ENCODE data around the gene TXNDC5.

Gene TXNDC5

GRCh38 chr6:7907159-7907558, 3.4 kb downstream of the TXNDC5 start:
- no peaks in the 10 kb centered on the region for H3K27me3 ChIP-seq (ENCODE audit: control insufficient read depth in 5 of 5, insufficient read depth in 4 of 5, low read length in 5 of 5)
- H3K4me3 ChIP-seq (ENCODE audit: low read depth in 1 of 5, low read length in 5 of 5) = no peak overlapping the region
- H3K36me3 ChIP-seq (ENCODE audit: control insufficient read depth in 5 of 5, insufficient read depth in 5 of 5, low read length in 5 of 5) = peaks cover 3 to 26% (median 25%) of the 10 kb centered on the region in 5 donors
- no peak overlapping the region for H3K9ac ChIP-seq (ENCODE audit: low read length in 5 of 5)
- H3K27ac ChIP-seq (ENCODE audit: low read depth, low read length) = no peak overlapping the region
- H3K9me3 ChIP-seq (ENCODE audit: control insufficient read depth in 5 of 5, low read length in 5 of 5) = no peaks in the 10 kb centered on the region
- peaks cover 9 to 38% (median 21%) of the 10 kb centered on the region in 5 donors for H3K4me1 ChIP-seq (ENCODE audit: control insufficient read depth in 5 of 5, insufficient read depth in 5 of 5, low read length in 5 of 5)

- Histone ChIP-seq H3K27me3 (ENCODE audit: control insufficient read depth in 5 of 5, insufficient read depth in 4 of 5, low read length in 5 of 5) (no peaks in the 10 kb centered on the region), H3K9ac (ENCODE audit: low read length in 5 of 5) (no peak overlapping the region), H3K9me3 (ENCODE audit: control insufficient read depth in 5 of 5, low read length in 5 of 5) (no peaks in the 10 kb centered on the region), H3K36me3 (ENCODE audit: control insufficient read depth in 5 of 5, insufficient read depth in 5 of 5, low read length in 5 of 5) (peaks cover 3 to 30% (median 29%) of the 10 kb centered on the region in 5 donors), H3K4me1 (ENCODE audit: control insufficient read depth in 5 of 5, insufficient read depth in 5 of 5, low read length in 5 of 5) (peaks cover 9 to 38% (median 18%) of the 10 kb centered on the region in 5 donors), H3K4me3 (ENCODE audit: low read depth in 1 of 5, low read length in 5 of 5) (no peak overlapping the region), H3K27ac (ENCODE audit: low read depth, low read length) (no peak overlapping the region)
These were observed 3.8 kb downstream of the TXNDC5 start for GRCh38 chr6:7906741-7907140.

GRCh38 chr6:7905416-7905815, 5.2 kb downstream of the TXNDC5 start:
- H3K27me3 ChIP-seq (ENCODE audit: control insufficient read depth in 5 of 5, insufficient read depth in 4 of 5, low read length in 5 of 5) = no peaks in the 10 kb centered on the region
- peaks cover 4 to 43% (median 41%) of the 10 kb centered on the region in 5 donors for H3K36me3 ChIP-seq (ENCODE audit: control insufficient read depth in 5 of 5, insufficient read depth in 5 of 5, low read length in 5 of 5)
- H3K9me3 ChIP-seq (ENCODE audit: control insufficient read depth in 5 of 5, low read length in 5 of 5) = no peaks in the 10 kb centered on the region
- no peak overlapping the region for H3K27ac ChIP-seq (ENCODE audit: low read depth, low read length)
- no peak overlapping the region for H3K4me3 ChIP-seq (ENCODE audit: low read depth in 1 of 5, low read length in 5 of 5)
- no peak overlapping the region for H3K9ac ChIP-seq (ENCODE audit: low read length in 5 of 5)
- peaks cover 9 to 29% (median 16%) of the 10 kb centered on the region in 5 donors for H3K4me1 ChIP-seq (ENCODE audit: control insufficient read depth in 5 of 5, insufficient read depth in 5 of 5, low read length in 5 of 5)

- H3K27ac ChIP-seq (ENCODE audit: low read depth, low read length) = no peak overlapping the region
- H3K9ac ChIP-seq (ENCODE audit: low read length in 5 of 5) = no peak overlapping the region
- no peaks in the 10 kb centered on the region for H3K27me3 ChIP-seq (ENCODE audit: control insufficient read depth in 5 of 5, insufficient read depth in 4 of 5, low read length in 5 of 5)
- no peaks in the 10 kb centered on the region for H3K9me3 ChIP-seq (ENCODE audit: control insufficient read depth in 5 of 5, low read length in 5 of 5)
- peaks cover 9 to 28% (median 15%) of the 10 kb centered on the region in 5 donors for H3K4me1 ChIP-seq (ENCODE audit: control insufficient read depth in 5 of 5, insufficient read depth in 5 of 5, low read length in 5 of 5)
- no peak overlapping the region for H3K4me3 ChIP-seq (ENCODE audit: low read depth in 1 of 5, low read length in 5 of 5)
- peaks cover 10 to 49% (median 47%) of the 10 kb centered on the region in 5 donors for H3K36me3 ChIP-seq (ENCODE audit: control insufficient read depth in 5 of 5, insufficient read depth in 5 of 5, low read length in 5 of 5)
These were observed 5.8 kb downstream of the TXNDC5 start for GRCh38 chr6:7904654-7905319.

- no peaks in the 10 kb centered on the region for H3K27me3 ChIP-seq (ENCODE audit: control insufficient read depth in 5 of 5, insufficient read depth in 4 of 5, low read length in 5 of 5)
- no peak overlapping the region for H3K27ac ChIP-seq (ENCODE audit: low read depth, low read length)
- H3K9me3 ChIP-seq (ENCODE audit: control insufficient read depth in 5 of 5, low read length in 5 of 5) = no peaks in the 10 kb centered on the region
- no peak overlapping the region for H3K4me3 ChIP-seq (ENCODE audit: low read depth in 1 of 5, low read length in 5 of 5)
- peaks cover 10 to 60% (median 57%) of the 10 kb centered on the region in 5 donors for H3K36me3 ChIP-seq (ENCODE audit: control insufficient read depth in 5 of 5, insufficient read depth in 5 of 5, low read length in 5 of 5)
- H3K4me1 ChIP-seq (ENCODE audit: control insufficient read depth in 5 of 5, insufficient read depth in 5 of 5, low read length in 5 of 5) = peaks cover 2 to 17% (median 5%) of the 10 kb centered on the region in 5 donors
- H3K9ac ChIP-seq (ENCODE audit: low read length in 5 of 5) = no peak overlapping the region
These were observed 6.9 kb downstream of the TXNDC5 start for GRCh38 chr6:7903673-7904072.

GRCh38 chr6:7902867-7903266, 7.7 kb downstream of the TXNDC5 start:
- no peaks in the 10 kb centered on the region for H3K9me3 ChIP-seq (ENCODE audit: control insufficient read depth in 5 of 5, low read length in 5 of 5)
- H3K9ac ChIP-seq (ENCODE audit: low read length in 5 of 5) = no peak overlapping the region
- no peak overlapping the region for H3K27ac ChIP-seq (ENCODE audit: low read depth, low read length)
- no peaks in the 10 kb centered on the region for H3K27me3 ChIP-seq (ENCODE audit: control insufficient read depth in 5 of 5, insufficient read depth in 4 of 5, low read length in 5 of 5)
- H3K4me1 ChIP-seq (ENCODE audit: control insufficient read depth in 5 of 5, insufficient read depth in 5 of 5, low read length in 5 of 5) = peaks cover 0 to 12% (median 5%) of the 10 kb centered on the region in 5 donors
- H3K4me3 ChIP-seq (ENCODE audit: low read depth in 1 of 5, low read length in 5 of 5) = no peak overlapping the region
- H3K36me3 ChIP-seq (ENCODE audit: control insufficient read depth in 5 of 5, insufficient read depth in 5 of 5, low read length in 5 of 5) = peaks cover 10 to 69% (median 64%) of the 10 kb centered on the region in 5 donors

GRCh38 chr6:7902221-7902620, 8.4 kb downstream of the TXNDC5 start:
- Histone ChIP-seq H3K27ac (ENCODE audit: low read depth, low read length) (no peak overlapping the region), H3K36me3 (ENCODE audit: control insufficient read depth in 5 of 5, insufficient read depth in 5 of 5, low read length in 5 of 5) (peaks cover 13 to 75% (median 70%) of the 10 kb centered on the region in 5 donors), H3K9ac (ENCODE audit: low read length in 5 of 5) (no peak overlapping the region), H3K4me1 (ENCODE audit: control insufficient read depth in 5 of 5, insufficient read depth in 5 of 5, low read length in 5 of 5) (peaks cover 0 to 7% (median 5%) of the 10 kb centered on the region in 5 donors), H3K4me3 (ENCODE audit: low read depth in 1 of 5, low read length in 5 of 5) (no peak overlapping the region), H3K9me3 (ENCODE audit: control insufficient read depth in 5 of 5, low read length in 5 of 5) (no peaks in the 10 kb centered on the region), H3K27me3 (ENCODE audit: control insufficient read depth in 5 of 5, insufficient read depth in 4 of 5, low read length in 5 of 5) (no peaks in the 10 kb centered on the region)

GRCh38 chr6:7901780-7902179, 8.8 kb downstream of the TXNDC5 start:
- Histone ChIP-seq H3K27ac (ENCODE audit: low read depth, low read length) (no peak overlapping the region), H3K36me3 (ENCODE audit: control insufficient read depth in 5 of 5, insufficient read depth in 5 of 5, low read length in 5 of 5) (peaks cover 13 to 77% (median 70%) of the 10 kb centered on the region in 5 donors), H3K9ac (ENCODE audit: low read length in 5 of 5) (no peak overlapping the region), H3K4me1 (ENCODE audit: control insufficient read depth in 5 of 5, insufficient read depth in 5 of 5, low read length in 5 of 5) (peaks cover 0 to 7% (median 5%) of the 10 kb centered on the region in 5 donors), H3K4me3 (ENCODE audit: low read depth in 1 of 5, low read length in 5 of 5) (no peak overlapping the region), H3K27me3 (ENCODE audit: control insufficient read depth in 5 of 5, insufficient read depth in 4 of 5, low read length in 5 of 5) (no peaks in the 10 kb centered on the region), H3K9me3 (ENCODE audit: control insufficient read depth in 5 of 5, low read length in 5 of 5) (no peaks in the 10 kb centered on the region)

- H3K27ac ChIP-seq (ENCODE audit: low read depth, low read length) = no peak overlapping the region
- no peak overlapping the region for H3K4me3 ChIP-seq (ENCODE audit: low read depth in 1 of 5, low read length in 5 of 5)
- H3K27me3 ChIP-seq (ENCODE audit: control insufficient read depth in 5 of 5, insufficient read depth in 4 of 5, low read length in 5 of 5) = no peaks in the 10 kb centered on the region
- H3K9me3 ChIP-seq (ENCODE audit: control insufficient read depth in 5 of 5, low read length in 5 of 5) = no peaks in the 10 kb centered on the region
- H3K9ac ChIP-seq (ENCODE audit: low read length in 5 of 5) = no peak overlapping the region
- H3K4me1 ChIP-seq (ENCODE audit: control insufficient read depth in 5 of 5, insufficient read depth in 5 of 5, low read length in 5 of 5) = peaks cover 0 to 7% (median 5%) of the 10 kb centered on the region in 5 donors
- peaks cover 15 to 84% (median 77%) of the 10 kb centered on the region in 5 donors for H3K36me3 ChIP-seq (ENCODE audit: control insufficient read depth in 5 of 5, insufficient read depth in 5 of 5, low read length in 5 of 5)
These were observed 9.5 kb downstream of the TXNDC5 start for GRCh38 chr6:7901056-7901455.

GRCh38 chr6:7900621-7901020, 10.0 kb downstream of the TXNDC5 start:
- no peaks in the 10 kb centered on the region for H3K27me3 ChIP-seq (ENCODE audit: control insufficient read depth in 5 of 5, insufficient read depth in 4 of 5, low read length in 5 of 5)
- H3K27ac ChIP-seq (ENCODE audit: low read depth, low read length) = no peak overlapping the region
- H3K4me3 ChIP-seq (ENCODE audit: low read depth in 1 of 5, low read length in 5 of 5) = no peak overlapping the region
- H3K36me3 ChIP-seq (ENCODE audit: control insufficient read depth in 5 of 5, insufficient read depth in 5 of 5, low read length in 5 of 5) = peaks cover 17 to 89% (median 80%) of the 10 kb centered on the region in 5 donors
- no peaks in the 10 kb centered on the region for H3K9me3 ChIP-seq (ENCODE audit: control insufficient read depth in 5 of 5, low read length in 5 of 5)
- peaks cover 0 to 7% (median 5%) of the 10 kb centered on the region in 5 donors for H3K4me1 ChIP-seq (ENCODE audit: control insufficient read depth in 5 of 5, insufficient read depth in 5 of 5, low read length in 5 of 5)
- no peak overlapping the region for H3K9ac ChIP-seq (ENCODE audit: low read length in 5 of 5)

All from subcutaneous abdominal adipose tissue (tissue), 5 donors.